ENCODE measurements around the gene FBRSL1. TPM values are rescaled to one million over a fixed set of nuclear protein-coding genes. Genes with fewer than 3 reads are reported as not detected.

FBRSL1 gene
- total RNA-seq, 4 donors from 2014 or later, result 14.4 to 28.1 (median 18.5) TPM

GRCh38 chr12:132555686-132556085 is 65.7 kb downstream of the FBRSL1 start:
- WGBS, result 86% methylated on average over 6 of the region's 13 CpGs
- Histone ChIP-seq H3K27me3 (no peaks in the 10 kb centered on the region), H3K27ac (replicated peaks in 1 of 4) (no peak overlapping the region), H3K4me3 (no peak overlapping the region), H3K9me3 (no peaks in the 10 kb centered on the region), H3K4me1 (peaks cover 12 to 24% (median 20%) of the 10 kb centered on the region in 4 donors), H3K36me3 (peaks cover 0 to 45% (median 32%) of the 10 kb centered on the region in 4 donors)
- intact Hi-C loops (cut with DNase I), result no loop called here
- no peak for DNase-seq (ENCODE audit: extremely low spot score)
- TF ChIP-seq CTCF (IDR thresholded peaks at IDR 0.05) (no peak), POLR2AphosphoS5 (IDR thresholded peaks at IDR 0.05) (no peak), EP300 (IDR thresholded peaks at IDR 0.05) (no peak), POLR2A (IDR thresholded peaks at IDR 0.05; ENCODE audit: low read depth) (no peak)

DNA sequence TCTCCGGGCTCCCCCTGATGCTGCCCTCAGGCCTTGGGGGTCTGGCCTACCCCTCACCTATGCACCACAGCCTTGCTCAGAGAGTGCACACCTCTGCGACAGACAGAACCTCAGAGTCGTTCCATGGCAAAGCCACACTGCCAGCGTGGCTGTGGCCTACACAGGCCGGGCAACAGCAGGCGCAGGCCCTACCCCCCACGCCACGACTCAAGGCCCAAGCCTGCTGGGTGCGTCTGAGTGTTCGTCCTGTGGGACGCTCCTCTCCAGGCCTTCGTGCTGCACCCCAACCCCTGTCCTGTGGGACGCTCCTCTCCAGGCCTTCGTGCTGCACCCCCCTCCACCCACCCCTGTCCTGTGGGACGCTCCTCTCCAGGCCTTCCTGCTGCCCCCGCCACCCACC is 66.3 kb downstream of the FBRSL1 start:
- intact Hi-C loops (cut with DNase I), result no loop called here
- Histone ChIP-seq H3K27ac (replicated peaks in 1 of 4) (no peak overlapping the region), H3K36me3 (peaks cover 0 to 40% (median 28%) of the 10 kb centered on the region in 4 donors), H3K4me3 (no peak overlapping the region), H3K4me1 (peaks cover 16 to 30% (median 25%) of the 10 kb centered on the region in 4 donors), H3K9me3 (no peaks in the 10 kb centered on the region), H3K27me3 (no peaks in the 10 kb centered on the region)
- WGBS, result 91% methylated on average over 14 of the region's 16 CpGs
- DNase-seq (ENCODE audit: extremely low spot score), result no peak
- TF ChIP-seq CTCF (IDR thresholded peaks at IDR 0.05) (no peak), POLR2AphosphoS5 (IDR thresholded peaks at IDR 0.05) (no peak), POLR2A (IDR thresholded peaks at IDR 0.05; ENCODE audit: low read depth) (no peak), EP300 (IDR thresholded peaks at IDR 0.05) (no peak)

DNA sequence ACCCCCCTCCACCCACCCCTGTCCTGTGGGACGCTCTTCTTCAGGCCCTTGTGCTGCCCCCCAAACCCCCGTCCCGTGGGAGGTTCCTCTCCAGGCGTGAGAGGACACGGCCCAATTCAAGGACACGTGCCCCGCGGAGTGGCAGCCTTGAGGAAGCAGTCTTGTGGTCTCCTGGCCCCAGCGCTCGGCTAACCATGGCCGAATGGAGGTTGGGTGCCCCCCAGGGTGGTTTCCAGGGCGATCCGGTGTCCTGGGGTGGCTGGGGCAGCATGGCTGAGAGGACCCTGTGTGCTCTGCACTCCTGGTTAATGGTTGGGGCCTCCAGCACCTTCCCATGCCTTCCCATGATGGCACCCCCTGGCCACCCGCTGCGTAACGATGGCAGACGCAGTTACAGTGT is 66.8 kb downstream of the FBRSL1 start:
- Histone ChIP-seq H3K9me3 (no peaks in the 10 kb centered on the region), H3K27me3 (no peaks in the 10 kb centered on the region), H3K4me1 (peaks cover 16 to 35% (median 30%) of the 10 kb centered on the region in 4 donors), H3K4me3 (no peak overlapping the region), H3K36me3 (peaks cover 0 to 34% (median 24%) of the 10 kb centered on the region in 4 donors), H3K27ac (replicated peaks in 1 of 4) (no peak overlapping the region)
- 92% methylated on average over 10 of the region's 17 CpGs for WGBS
- no peak for DNase-seq (ENCODE audit: extremely low spot score)
- TF ChIP-seq EP300 (IDR thresholded peaks at IDR 0.05), result no peak
- no peak for TF ChIP-seq POLR2A (IDR thresholded peaks at IDR 0.05; ENCODE audit: low read depth)
- TF ChIP-seq CTCF (IDR thresholded peaks at IDR 0.05), result no peak
- TF ChIP-seq POLR2AphosphoS5 (IDR thresholded peaks at IDR 0.05), result no peak
- intact Hi-C loops (cut with DNase I), result no loop called here

DNA sequence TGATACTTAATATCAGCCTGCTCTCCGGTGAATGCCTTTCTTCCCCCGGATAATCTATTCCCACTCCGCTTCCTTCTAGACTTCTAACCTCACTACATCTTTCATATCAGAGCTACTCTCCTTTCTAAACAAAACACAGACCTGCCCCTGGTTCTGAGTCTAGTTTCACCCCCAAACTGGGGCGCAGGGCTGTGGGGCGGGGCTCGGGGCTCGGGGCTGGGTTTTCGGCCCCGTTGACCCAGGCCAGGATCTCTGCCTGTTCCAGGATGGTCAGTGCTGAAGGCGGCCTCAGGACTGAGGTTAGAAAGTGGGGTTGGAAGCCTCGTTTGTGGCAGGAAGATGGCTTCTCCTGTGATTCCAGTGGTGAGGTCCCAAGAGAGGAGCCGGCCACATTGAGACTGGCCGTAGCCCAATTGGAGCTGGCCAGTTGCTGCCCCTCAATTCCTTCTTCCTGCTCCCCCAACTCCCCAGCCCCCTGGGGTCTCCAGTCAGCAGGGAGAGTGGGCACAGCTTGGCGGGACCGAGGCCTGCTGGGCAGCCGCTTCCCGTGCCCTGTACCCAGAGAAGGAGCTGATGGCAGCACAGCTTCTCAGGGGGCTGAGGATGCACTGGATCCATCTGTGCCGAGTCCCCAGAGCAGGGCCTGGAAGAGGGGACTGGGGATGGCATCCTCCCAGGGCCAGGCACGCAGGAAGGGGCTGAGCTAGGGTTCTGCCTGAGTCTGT is 67.5 kb downstream of the FBRSL1 start:
- 98% methylated on average over 19 of the region's 19 CpGs for WGBS
- H3K27ac ChIP-seq (replicated peaks in 1 of 4), result no peak overlapping the region
- no peak for DNase-seq (ENCODE audit: extremely low spot score)
- no peaks in the 10 kb centered on the region for H3K9me3 ChIP-seq
- H3K36me3 ChIP-seq, result peaks cover 0 to 28% (median 18%) of the 10 kb centered on the region in 4 donors
- H3K4me1 ChIP-seq, result peaks cover 16 to 39% (median 31%) of the 10 kb centered on the region in 4 donors
- H3K4me3 ChIP-seq, result no peak overlapping the region
- TF ChIP-seq POLR2AphosphoS5 (IDR thresholded peaks at IDR 0.05), result no peak
- TF ChIP-seq CTCF (IDR thresholded peaks at IDR 0.05), result no peak
- no peak for TF ChIP-seq POLR2A (IDR thresholded peaks at IDR 0.05; ENCODE audit: low read depth)
- TF ChIP-seq EP300 (IDR thresholded peaks at IDR 0.05), result no peak
- intact Hi-C loops (cut with DNase I), result no loop called here
- no peaks in the 10 kb centered on the region for H3K27me3 ChIP-seq

Measured in esophagus muscularis mucosa (tissue), 4 donors.